NCI-H345 treated with DMSO at 0.1 percent for 48 hours (cell line): Measurements from ENCODE around the gene BMI1.

Experiments used
- DNase-seq: peaks from one replicate; lab custom pipeline; 2025; ENCODE audit not compliant: unreplicated experiment; lab: John Stamatoyannopoulos, UW

Gene BMI1

DNA sequence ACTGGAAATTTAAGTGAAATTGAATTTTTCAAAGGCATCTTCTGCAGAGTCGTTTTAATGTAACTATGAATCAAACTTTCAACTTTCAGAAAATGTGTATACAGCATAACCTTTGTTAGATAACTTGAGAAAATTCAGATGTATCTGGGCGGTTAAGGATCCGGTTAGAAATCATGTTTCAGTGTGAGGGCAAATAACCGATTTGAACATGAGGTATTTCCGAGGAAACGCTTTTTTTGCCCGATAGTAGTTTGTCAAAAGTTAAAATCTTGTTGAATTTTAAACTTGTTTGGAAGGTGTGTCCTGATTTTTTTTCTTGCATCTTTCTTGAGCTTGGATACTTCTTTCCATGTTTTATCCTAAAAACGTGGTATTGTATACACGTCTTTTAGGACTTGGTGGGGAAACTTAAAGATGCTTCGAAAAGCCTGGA, 1.3 kb upstream of the BMI1 start:
- DNase-seq, result no peak

DNA sequence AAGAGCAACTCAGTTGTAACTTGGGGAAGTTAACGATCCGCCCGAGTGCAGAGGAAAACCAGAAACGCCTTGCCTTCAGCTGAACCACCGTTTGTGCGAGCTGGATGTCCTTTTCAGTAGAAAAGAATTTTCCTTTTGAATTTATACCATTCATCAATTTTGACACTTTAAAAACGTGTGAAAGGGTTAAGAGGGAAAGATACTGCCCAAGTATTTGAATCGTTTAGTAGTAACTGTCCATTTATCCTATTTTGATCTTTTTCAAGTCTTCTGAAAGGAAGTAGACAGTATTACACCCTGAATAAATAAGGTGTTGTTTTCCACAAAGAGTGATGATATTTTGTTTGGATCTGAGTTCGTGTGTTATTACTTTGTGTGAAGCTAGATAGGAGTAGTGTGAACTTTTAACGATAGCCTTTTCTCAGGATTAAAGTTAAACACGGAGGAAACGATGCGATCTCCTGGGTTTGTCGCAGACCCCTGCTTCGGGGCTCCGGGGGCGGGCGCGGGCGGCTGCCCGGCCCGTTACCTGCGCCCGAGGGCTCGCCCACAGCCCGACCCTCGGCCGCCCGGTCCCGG, 830 bp upstream of the BMI1 start:
- DNase-seq, result no peak

DNA sequence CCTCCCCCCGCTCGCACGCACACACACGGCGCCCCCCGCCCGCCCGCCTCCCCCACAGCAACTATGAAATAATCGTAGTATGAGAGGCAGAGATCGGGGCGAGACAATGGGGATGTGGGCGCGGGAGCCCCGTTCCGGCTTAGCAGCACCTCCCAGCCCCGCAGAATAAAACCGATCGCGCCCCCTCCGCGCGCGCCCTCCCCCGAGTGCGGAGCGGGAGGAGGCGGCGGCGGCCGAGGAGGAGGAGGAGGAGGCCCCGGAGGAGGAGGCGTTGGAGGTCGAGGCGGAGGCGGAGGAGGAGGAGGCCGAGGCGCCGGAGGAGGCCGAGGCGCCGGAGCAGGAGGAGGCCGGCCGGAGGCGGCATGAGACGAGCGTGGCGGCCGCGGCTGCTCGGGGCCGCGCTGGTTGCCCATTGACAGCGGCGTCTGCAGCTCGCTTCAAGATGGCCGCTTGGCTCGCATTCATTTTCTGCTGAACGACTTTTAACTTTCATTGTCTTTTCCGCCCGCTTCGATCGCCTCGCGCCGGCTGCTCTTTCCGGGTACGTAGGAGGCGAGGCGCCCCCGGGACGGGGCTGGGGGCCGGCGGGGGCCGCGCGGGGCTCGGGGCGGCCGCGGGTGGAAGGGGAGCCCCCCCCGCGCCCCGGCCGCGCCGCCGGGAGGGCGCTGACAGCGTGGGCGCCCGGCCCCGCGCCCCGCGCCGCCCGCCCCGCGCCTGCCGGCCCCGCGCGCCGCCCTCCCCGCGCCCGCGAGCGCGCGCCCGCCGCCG, 441 bp downstream of the BMI1 start:
- no peak for DNase-seq

DNA sequence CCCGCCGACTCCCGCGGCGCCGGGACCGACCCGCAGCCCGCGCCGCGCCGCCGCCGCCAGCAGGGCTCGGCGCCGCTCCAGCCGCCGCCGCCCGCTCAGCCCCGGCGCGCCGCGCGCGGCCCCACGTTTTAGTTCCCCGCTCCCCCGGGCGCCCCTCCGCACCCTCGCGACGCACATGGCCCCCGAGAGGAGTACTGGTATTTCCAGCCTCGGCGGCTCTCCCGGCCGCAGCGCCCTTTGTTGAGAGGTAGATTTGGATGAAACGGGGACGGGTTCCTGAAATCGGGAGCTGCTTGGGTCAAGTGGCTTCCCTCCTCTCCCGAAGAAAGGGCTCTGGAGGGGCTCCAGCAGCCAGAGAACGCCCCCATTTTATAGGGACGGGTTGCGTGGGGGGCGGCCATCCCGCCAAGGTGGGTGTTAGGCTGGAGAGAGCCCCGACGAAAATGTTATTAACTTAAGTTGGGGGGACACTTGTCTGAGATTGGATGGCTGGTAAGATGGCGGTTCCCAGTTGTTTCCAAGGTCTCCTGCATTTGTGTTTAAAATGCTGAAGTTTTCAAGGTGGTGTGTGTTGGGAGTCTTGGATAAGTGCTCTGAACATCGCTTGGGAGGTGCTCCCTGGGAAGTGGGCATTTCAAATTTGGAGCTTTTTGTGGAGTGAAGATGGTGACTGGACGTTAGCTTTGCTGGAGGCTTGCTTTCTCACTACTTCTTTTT, 1.2 kb downstream of the BMI1 start:
- DNase-seq, result no peak

DNA sequence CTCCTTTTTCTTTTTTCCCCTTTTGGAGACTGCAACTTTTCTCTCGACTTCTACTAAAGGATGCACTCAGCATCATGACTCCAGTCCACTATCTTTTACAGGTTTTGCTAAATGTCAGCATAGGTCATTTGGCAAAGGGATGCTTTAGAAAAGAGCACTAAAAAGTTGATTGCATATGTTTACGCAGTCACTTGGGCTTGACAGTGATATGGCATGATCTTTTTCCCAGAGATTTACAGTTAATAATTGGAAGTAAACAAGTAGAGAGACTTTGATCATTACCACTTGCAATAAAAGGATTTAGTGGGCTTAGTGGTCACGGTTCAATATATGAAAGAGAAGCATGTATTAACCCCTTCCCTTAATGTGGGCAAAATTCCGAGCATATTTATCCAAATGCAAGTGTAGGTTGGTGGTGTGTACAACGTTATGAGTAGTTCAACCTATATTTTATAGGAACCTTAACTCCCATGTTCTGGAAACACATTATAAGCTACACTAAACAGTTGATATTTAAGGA, 1.8 kb downstream of the BMI1 start:
- no peak for DNase-seq

DNA sequence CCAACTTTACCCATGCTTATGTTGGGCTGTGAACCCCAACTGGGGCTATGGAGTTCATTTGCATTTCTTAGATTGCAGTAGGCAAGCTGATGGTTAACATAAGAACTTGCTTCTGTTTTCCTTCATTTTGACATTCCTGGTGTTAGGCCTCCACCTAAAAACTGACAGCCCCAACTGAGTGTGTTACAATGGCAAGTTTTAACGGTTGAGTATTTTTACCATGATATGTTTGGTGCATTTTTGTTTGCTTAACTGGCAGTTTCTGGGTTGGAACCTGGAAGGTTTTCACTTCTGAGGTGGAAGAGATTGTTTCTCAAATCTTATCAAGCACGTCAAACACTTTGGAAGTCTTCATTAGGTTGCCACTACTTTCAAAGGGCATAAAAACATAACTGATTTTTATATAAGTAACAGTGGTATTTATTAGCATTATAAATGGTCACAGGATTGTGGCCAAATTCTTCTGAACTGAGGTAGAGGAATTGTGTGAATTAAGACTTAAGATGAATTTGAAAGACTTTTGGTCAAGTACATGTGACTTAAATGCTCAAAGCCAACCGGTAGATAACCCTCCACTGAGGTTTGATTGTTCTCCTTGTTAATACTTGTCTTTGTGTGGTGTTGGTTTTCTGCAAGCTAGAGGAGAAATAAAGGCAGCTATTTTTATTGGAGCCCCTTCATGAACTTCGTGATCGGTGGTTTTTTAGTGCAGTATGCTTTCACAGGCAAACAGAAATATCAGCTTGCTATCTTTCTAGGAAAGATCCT, 2.8 kb downstream of the BMI1 start:
- no peak for DNase-seq

DNA sequence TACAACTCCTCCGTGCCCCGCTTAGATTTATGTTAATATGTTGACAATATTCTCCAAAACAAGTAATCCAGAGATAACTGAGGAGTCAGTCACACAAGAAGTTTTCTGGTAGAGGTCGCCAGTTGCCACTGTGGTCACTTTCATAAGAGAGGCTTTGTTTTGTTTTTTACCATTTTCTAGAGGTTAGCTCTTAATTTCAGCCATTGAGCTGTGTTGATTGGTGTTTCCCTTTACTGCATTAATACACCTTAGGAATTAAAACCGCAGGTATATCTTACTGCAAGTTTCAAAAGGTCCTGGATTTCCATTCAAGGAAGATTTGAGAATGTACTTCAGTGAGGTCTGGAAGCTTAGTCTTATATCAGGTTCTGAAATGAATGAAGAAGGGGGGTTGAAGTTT, 3.5 kb downstream of the BMI1 start:
- no peak for DNase-seq

DNA sequence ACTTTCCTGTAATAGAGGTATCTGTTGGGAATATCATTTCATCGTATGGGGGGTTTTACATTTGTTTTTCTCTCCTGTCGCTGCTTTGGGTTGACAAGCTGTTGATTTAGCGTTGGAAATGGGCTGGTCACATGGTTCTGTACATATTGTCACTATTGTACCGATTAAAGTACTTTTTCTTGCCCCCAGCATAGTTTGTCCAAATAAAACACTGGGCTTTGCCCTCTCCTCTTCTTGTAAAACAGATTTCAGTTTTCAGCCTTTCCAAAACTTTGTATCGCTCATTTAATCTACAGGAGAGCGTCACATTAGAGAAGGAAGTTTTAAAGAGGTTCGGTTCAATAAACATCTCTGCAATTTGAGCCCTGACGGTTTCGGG, 4.0 kb downstream of the BMI1 start:
- DNase-seq, result no peak

DNA sequence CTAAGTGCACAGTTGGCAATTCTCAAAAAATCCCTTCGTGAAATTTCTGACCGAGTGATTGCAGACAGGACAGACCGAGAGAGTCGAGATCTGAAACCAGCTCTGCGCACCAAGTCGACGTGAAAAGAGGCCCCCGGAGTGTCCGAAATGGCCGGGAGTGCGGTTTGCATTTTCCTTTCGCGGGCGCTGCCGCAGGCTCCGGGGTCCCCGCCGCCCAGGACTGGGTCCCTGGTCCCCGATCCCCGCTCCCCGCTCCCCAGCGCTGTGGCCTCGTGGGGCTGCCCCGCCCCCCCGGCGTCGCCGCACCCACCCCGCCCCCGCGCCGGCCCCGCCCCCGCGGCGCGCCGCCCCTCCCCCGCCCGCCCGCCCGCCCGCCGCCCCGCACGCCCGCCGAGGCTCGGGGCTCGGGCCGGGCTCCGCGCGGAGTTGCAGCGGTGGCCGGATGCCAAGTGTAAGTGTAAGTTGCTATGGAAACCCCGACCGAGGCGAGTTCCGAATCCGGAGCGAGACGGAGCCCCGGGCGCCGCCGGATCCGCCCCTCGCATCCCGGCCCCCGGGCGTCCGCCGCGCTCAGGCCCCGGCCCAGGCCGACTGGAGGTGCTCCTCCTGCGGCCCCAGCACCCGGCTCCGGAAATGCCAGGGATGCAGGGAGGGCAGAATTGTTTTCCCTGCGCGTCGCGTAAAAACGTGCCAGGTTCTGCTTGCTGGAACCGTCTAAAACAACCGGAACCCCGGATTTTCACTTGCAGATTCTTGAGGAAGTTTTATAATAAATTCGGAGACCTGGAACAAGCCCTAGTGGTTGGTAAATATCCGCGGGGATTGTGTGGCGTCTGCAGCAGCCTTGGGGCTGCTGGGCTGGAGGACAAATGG, 4.6 kb downstream of the BMI1 start:
- DNase-seq, result peak; percentile 53

DNA sequence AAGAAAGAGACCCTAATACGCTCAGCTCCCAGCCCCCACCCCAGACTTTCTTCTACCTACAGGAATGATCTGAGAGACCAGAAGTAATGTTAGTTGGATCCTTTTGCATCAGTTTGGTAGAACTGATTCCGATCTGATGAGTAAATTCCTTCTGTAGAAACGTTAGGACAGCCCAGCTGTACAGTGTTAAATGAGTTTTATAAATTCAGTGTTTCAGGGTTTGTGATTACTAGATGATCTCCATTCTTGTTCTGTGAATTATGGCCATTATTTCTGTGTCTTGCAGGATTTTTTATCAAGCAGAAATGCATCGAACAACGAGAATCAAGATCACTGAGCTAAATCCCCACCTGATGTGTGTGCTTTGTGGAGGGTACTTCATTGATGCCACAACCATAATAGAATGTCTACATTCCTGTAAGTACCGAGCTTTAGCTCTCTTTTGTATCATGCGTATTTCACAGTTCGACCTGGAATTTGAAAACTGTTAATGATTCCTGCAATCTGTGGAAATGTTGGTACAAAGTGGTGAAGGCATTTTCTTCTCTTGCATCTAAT, 5.3 kb downstream of the BMI1 start:
- no peak for DNase-seq

DNA sequence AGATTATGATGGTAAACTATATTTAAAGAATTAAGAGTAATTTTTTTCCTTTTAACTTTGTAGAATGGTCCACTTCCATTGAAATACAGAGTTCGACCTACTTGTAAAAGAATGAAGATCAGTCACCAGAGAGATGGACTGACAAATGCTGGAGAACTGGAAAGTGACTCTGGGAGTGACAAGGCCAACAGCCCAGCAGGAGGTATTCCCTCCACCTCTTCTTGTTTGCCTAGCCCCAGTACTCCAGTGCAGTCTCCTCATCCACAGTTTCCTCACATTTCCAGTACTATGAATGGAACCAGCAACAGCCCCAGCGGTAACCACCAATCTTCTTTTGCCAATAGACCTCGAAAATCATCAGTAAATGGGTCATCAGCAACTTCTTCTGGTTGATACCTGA, 8.3 kb downstream of the BMI1 start:
- no peak for DNase-seq

DNA sequence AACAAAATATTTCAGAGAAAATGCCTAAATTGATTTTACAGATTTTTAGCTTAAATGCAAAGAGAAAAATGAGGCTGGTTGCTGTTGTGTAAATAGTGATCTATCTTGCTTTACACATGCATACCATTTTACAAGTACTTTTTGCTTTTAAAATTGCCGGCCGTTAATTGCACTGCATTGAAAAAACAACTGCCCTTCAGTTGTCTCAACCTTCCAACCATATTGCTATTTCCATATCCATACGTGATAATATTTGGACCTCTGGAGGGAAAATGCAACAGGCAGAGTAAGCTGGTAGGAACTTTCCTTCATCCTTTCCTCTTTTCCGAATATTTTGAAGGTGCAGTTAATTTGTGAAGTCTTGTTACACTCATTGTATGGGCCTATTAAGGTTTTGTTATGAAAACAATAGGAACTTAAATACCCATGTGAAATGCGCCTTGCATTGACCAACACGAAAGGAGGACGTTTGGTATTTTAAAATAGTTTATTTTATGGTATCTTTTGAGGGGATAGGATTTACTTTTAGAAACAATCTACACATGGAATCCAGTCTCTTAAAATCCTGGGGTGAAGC, 11.3 kb downstream of the BMI1 start:
- no peak for DNase-seq

DNA sequence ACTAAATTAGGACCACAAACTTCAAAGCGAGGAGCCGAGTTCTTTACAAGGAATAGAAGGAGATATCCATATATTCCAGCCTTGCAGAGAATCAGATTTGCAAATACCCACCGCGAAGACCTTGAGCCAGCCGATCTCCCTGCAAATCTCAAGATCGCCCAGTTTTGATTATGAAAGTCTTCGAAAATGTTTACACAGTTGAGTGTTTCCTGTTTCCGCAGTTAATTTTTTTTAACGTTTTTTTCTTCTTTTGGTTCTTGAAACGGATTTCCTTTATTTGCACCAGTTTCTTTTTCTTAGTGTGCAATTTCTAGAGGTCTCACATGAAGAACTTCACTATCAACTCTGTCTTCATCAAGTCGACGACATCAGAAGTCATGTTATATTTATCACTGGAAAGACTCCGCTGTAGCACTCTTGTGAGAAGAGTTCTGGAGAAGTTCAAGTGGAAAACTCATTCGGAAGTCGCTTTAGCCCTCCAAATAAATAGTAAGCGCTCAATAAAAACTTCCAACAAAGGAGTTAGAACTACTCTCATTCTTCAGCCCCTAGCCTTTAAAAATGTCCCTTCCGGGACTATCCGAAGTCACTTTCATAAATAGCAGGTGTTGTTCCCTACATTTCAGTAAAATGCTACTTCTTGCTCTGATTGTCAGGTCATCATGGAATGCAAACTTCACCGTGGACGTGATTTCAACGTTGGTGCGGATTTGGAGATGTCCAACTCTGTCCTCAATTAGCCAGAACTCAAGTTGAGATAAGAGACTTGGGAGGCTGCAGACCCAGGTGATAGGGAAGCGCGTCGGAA, 12.5 kb downstream of the BMI1 start:
- DNase-seq, result peak; percentile 37

DNA sequence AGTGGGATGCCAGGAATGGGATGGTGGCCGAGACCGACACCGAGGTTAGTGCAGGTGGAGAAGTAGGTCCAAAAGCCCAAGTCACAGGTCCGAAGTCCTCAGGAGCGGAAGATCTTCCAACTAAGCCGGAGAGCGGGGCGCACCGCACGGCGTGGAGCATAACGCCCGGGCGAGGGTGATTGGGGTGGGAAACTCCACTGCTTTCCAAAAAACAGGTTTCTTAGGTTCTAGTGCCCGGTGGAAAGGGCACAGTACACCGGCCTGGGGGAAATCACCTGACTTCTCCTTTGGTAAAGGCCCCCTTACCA, 13.0 kb downstream of the BMI1 start:
- DNase-seq, result no peak

DNA sequence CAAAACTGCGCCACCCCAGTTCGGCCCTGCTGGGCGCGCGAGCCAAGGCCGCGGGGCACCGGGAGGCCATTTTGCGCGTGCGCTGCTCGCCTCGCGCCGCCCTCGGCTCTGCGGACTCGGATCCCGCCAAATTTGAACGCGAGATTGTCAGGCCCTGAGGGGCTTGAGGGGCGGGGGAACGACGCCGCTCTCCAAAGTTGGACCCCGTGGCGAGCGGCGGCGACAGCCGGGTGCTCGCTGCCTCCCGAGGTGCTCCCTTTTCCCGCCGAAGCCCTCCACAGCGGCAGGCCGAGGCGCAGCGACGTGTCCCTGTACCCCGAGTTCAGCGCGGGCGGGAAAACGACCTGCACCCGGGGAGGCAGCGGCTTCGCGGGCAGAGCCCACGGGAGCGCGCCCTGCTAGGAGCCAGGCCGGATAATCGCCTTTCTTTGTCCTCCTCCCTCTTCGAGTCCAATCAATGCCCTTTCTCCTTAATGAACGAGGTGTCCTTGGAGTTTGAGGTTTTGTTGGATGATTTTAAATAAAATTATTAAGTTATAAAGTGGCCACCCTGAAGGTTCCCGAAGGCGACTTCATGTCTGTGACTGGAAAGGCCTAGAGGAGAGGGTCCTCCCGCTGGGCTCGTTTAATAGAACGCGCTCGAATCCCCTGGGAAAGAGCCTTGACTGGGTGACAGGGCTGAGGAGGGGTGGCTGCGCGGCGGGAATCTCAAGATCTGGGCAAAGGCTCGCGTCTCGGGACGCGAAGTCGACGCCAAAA, 13.7 kb downstream of the BMI1 start:
- DNase-seq, result no peak

DNA sequence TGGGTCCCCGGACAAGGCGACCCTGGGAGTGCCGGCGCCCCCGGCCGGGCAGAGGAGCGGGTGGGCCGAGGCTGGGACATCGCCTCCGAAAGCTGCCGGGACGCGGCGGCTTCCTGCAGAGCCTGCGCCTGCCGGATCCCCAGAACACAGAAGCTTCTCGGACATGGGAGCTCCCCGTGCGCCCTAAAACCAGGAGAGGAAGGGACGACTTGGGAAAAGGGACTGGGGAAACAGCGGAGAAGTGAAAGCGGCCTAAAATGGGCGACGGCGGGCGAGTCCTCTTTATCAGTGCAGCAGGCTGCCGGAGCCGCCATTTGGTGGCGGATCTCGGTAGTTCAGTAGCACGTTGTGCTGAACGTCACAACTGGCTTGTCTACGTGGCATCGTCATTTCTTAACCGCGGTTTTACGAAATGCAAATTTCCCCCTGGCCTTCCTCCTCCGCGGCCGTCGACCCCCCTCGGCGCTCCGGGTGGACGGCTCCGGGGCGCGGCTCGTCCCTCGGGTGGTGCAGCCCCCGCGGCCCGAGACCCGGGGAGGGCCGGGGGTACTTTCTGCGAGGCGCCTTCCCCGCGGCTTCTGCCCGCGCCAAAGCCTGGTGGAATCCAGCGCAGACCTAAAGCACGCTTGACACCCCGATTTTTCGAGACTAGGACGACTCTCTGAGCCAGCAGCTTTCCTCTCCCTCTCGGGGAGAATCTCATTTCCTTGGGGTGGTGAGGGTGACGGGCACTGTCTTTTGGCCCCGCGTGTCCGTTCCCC, 14.5 kb downstream of the BMI1 start:
- no peak for DNase-seq

DNA sequence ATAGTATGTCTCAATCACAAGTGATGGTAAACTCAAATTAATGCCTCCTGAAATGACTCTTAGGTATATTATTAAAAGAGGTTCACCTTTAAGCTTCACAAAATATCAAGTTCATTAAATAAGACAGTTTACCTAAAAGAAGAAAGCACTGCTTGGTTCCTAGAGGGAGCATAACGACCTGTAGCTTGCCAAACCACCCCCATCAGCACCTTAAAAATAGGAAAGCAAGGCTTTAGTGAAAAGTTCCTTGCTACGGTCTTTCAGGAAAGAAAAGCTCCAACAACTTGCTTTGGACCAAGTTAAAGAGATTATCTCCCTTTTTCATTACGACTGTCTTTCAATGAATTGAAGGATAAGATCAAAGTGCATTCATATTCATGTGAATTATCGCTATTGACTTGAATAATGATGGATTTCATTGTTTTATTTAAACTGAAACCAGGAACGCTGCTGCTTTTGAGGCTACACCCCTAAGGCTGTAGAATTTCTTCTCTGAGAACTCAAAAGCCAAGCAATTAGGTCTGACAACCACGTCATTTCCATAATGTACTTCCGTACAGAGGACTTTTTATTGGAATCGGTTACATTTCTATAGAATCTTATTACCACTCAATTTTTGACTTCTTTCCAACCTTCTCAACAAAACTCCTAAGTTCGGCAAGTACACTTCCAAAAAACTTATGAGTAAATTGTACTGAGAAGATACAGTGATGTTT, 17.4 kb downstream of the BMI1 start:
- DNase-seq, result no peak
